Tibial nerve (tissue), 4 donors: ENCODE data around the gene NTRK2.

Experiments
- EP300 ChIP-seq, 2 donors: sonication (generic); formaldehyde crosslinking; IDR thresholded peaks; one replicate each; pipeline ENCODE4 v1.6.1; 2017; ENCODE audit warnings: antibody characterized with exemption in 2 of 2, mild to moderate bottlenecking in 1 of 2
- TF ChIP-seq, protein P1 (sequence below), 5 experiments: fragments of 200-600 bp in 3 of 5; fragments of 450-650 bp in 2 of 5; sonication (generic) in 3 of 5; IDR thresholded peaks; one replicate each; pipeline ENCODE4 v1.5.1; 2016 to 2019; ENCODE audit warnings: antibody characterized with exemption in 5 of 5, mild to moderate bottlenecking in 3 of 5, moderate library complexity in 2 of 5

DNA sequence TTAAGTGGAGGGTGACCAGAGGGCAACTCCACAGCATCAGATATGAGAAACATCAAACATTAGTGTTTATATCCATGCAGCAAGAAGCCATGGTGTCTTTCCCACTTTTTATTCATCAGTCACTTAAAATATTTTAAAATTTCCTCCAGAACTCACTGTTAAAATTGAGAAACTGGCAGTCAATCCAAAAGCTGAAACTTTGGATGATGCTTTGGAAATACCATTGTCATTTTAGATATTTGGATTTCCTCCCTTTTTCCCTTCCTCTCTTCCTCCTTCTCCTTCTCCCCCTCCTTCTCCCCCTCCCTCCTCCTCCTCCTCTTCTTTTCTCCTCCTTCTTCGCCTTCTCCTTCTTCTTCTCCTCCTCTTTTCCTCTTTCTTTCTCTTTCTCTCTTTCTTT is 33.1 kb upstream of the NTRK2 start:
- TF ChIP-seq, protein P1, sequence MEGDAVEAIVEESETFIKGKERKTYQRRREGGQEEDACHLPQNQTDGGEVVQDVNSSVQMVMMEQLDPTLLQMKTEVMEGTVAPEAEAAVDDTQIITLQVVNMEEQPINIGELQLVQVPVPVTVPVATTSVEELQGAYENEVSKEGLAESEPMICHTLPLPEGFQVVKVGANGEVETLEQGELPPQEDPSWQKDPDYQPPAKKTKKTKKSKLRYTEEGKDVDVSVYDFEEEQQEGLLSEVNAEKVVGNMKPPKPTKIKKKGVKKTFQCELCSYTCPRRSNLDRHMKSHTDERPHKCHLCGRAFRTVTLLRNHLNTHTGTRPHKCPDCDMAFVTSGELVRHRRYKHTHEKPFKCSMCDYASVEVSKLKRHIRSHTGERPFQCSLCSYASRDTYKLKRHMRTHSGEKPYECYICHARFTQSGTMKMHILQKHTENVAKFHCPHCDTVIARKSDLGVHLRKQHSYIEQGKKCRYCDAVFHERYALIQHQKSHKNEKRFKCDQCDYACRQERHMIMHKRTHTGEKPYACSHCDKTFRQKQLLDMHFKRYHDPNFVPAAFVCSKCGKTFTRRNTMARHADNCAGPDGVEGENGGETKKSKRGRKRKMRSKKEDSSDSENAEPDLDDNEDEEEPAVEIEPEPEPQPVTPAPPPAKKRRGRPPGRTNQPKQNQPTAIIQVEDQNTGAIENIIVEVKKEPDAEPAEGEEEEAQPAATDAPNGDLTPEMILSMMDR (IDR thresholded peaks at IDR 0.05) = no peak
- TF ChIP-seq EP300 (IDR thresholded peaks at IDR 0.05) = no peak
